Measurements from ENCODE around the gene GUCY2D.
A peak's percentile ranks its signal among the peaks of the same experiment; 100 is the strongest.

The GUCY2D gene

GRCh38 chr17:7971651-7972050, 30.8 kb upstream of the GUCY2D start:
- TF ChIP-seq ZC3H10 (CRISPR knock-in tag; IDR thresholded peaks at IDR 0.05) (no peak), ZNF70 (CRISPR knock-in tag; IDR thresholded peaks at IDR 0.05) (no peak), ESRRG (CRISPR knock-in tag; IDR thresholded peaks at IDR 0.05) (no peak), SNAI2 (CRISPR knock-in tag; IDR thresholded peaks at IDR 0.05) (no peak)

DNA sequence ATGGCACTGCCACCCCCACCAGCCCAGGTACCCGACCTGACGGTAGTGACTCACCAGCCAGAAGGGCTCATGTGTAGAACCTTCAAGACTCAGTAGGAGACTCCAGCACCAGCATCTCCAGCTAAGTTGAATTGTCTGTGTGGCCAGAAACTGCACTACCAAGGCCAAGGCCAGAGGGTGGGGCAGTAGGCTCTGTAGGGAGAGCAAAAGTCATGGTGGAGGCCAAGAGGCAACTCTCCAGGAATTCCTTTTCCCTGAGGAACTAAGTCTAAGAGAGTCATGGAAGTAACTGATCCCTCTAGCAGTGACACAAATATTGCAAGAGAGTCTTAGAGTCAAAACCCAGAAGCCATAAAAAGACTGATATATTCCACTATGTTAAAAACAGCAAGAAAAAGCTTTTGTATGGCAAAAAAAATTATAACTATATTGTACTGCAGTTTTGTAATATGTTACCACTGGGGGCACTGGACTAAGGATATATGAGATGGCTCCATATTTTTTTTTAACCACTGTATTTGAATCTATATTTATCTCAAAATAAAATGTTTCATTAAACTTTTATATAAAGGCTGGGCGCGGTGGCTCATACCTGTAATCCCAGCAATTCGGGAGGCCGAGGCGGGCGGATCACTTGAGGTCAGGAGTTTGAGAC, 30.2 kb upstream of the GUCY2D start:
- TF ChIP-seq TCF4 (CRISPR knock-in tag; IDR thresholded peaks at IDR 0.05; ENCODE audit: borderline replicate concordance) (no peak), CSDC2 (CRISPR knock-in tag; IDR thresholded peaks at IDR 0.05) (no peak), ZNF70 (CRISPR knock-in tag; IDR thresholded peaks at IDR 0.05) (no peak), CREB5 (CRISPR knock-in tag; IDR thresholded peaks at IDR 0.05; ENCODE audit: low read depth) (no peak)
- TF ChIP-seq, protein P1, sequence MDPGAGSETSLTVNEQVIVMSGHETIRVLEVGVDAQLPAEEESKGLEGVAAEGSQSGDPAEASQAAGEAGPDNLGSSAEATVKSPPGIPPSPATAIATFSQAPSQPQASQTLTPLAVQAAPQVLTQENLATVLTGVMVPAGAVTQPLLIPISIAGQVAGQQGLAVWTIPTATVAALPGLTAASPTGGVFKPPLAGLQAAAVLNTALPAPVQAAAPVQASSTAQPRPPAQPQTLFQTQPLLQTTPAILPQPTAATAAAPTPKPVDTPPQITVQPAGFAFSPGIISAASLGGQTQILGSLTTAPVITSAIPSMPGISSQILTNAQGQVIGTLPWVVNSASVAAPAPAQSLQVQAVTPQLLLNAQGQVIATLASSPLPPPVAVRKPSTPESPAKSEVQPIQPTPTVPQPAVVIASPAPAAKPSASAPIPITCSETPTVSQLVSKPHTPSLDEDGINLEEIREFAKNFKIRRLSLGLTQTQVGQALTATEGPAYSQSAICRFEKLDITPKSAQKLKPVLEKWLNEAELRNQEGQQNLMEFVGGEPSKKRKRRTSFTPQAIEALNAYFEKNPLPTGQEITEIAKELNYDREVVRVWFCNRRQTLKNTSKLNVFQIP (CRISPR knock-in tag; IDR thresholded peaks at IDR 0.05; ENCODE audit: borderline replicate concordance, low read depth) = no peak

More at GRCh38 chr17:7971651-7972050, 30.8 kb upstream of the GUCY2D start:
- no peak for ATAC-seq

GRCh38 chr17:7974638-7975131, 27.7 kb upstream of the GUCY2D start:
- ATAC-seq = no peak
- TF ChIP-seq PPARA (CRISPR knock-in tag; IDR thresholded peaks at IDR 0.05; ENCODE audit: borderline replicate concordance) = no peak
- TF ChIP-seq, protein P2, sequence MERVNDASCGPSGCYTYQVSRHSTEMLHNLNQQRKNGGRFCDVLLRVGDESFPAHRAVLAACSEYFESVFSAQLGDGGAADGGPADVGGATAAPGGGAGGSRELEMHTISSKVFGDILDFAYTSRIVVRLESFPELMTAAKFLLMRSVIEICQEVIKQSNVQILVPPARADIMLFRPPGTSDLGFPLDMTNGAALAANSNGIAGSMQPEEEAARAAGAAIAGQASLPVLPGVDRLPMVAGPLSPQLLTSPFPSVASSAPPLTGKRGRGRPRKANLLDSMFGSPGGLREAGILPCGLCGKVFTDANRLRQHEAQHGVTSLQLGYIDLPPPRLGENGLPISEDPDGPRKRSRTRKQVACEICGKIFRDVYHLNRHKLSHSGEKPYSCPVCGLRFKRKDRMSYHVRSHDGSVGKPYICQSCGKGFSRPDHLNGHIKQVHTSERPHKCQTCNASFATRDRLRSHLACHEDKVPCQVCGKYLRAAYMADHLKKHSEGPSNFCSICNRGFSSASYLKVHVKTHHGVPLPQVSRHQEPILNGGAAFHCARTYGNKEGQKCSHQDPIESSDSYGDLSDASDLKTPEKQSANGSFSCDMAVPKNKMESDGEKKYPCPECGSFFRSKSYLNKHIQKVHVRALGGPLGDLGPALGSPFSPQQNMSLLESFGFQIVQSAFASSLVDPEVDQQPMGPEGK (CRISPR knock-in tag; IDR thresholded peaks at IDR 0.05; ENCODE audit: borderline replicate concordance) = no peak

More for the DNA sequence above, 30.2 kb upstream of the GUCY2D start:
- ATAC-seq = peak; percentile 55; the same call in 2 of the 3 replicates

- no peak for TF ChIP-seq ESRRG (CRISPR knock-in tag; IDR thresholded peaks at IDR 0.05)
- TF ChIP-seq ZNF8 (CRISPR knock-in tag; IDR thresholded peaks at IDR 0.05) = no peak
- TF ChIP-seq ZFP3 (CRISPR knock-in tag; IDR thresholded peaks at IDR 0.05) = no peak
- TF ChIP-seq ARNTL (CRISPR knock-in tag; IDR thresholded peaks at IDR 0.05; ENCODE audit: borderline replicate concordance, low read depth) = no peak
- no peak for TF ChIP-seq TCF4 (CRISPR knock-in tag; IDR thresholded peaks at IDR 0.05; ENCODE audit: borderline replicate concordance)
- TF ChIP-seq PPARA (CRISPR knock-in tag; IDR thresholded peaks at IDR 0.05; ENCODE audit: borderline replicate concordance) = no peak
- TF ChIP-seq TOX (CRISPR knock-in tag; IDR thresholded peaks at IDR 0.05; ENCODE audit: borderline replicate concordance) = no peak
- no peak for TF ChIP-seq ZC3H10 (CRISPR knock-in tag; IDR thresholded peaks at IDR 0.05)
- TF ChIP-seq BACH2 (CRISPR knock-in tag; IDR thresholded peaks at IDR 0.05; ENCODE audit: borderline replicate concordance) = no peak
- no peak for TF ChIP-seq ISL1 (CRISPR knock-in tag; IDR thresholded peaks at IDR 0.05)
- no peak for TF ChIP-seq CSDC2 (CRISPR knock-in tag; IDR thresholded peaks at IDR 0.05)
- no peak for TF ChIP-seq GLIS3 (CRISPR knock-in tag; IDR thresholded peaks at IDR 0.05)
- no peak for TF ChIP-seq CREB5 (CRISPR knock-in tag; IDR thresholded peaks at IDR 0.05; ENCODE audit: low read depth)
- no peak for TF ChIP-seq RARB (CRISPR knock-in tag; IDR thresholded peaks at IDR 0.05)
- TF ChIP-seq SNAI2 (CRISPR knock-in tag; IDR thresholded peaks at IDR 0.05) = no peak
- TF ChIP-seq CSRNP3 (CRISPR knock-in tag; IDR thresholded peaks at IDR 0.05) = no peak
- no peak for ATAC-seq
These were observed 25.4 kb upstream of the GUCY2D start for GRCh38 chr17:7977039-7977438.
